PC-3 (cell line): ENCODE measurements around the gene ECE1.

Experiments
- EZH2 ChIP-seq: fragments of 300-600 bp; sonication (generic); IDR thresholded peaks from one replicate; pipeline ENCODE4 v1.6.1; 2017; ENCODE audit warnings: antibody characterized with exemption, mild to moderate bottlenecking, low read length; ENCODE audit not compliant: unreplicated experiment
- EZH2phosphoT487 ChIP-seq: fragments of 300-600 bp; sonication (generic); IDR thresholded peaks from 2 replicates; pipeline ENCODE4 v1.6.1; 2018; ENCODE audit warnings: mild to moderate bottlenecking, antibody characterized with exemption, low read length, borderline replicate concordance
- TF ChIP-seq, protein P1 (sequence below): fragments of 300-600 bp; sonication (generic); conservative IDR thresholded peaks from 2 replicates; pipeline ENCODE4 v1.5.1; 2017; ENCODE audit warnings: antibody characterized with exemption, low read depth, mild to moderate bottlenecking, low read length

DNA sequence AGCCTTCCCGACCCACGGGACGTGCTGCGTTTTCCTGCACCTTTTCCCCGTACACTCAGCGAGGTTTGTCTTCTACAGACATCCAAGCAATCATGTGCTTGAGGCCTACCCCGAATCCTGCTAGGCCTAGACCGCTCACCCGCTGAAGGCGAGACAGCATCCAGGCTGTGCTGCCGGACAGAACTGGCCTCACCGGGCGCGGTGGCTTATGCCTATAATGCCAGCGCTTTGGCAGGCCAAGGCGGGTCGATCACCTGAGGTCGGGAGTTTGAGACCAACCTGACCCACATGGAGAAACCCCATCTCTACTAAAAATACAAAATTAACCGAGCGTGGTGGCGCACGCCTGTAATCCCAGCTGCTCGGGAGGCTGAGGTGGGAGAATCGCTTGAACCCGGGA is 54.1 kb downstream of the ECE1 start:
- TF ChIP-seq, protein P1, sequence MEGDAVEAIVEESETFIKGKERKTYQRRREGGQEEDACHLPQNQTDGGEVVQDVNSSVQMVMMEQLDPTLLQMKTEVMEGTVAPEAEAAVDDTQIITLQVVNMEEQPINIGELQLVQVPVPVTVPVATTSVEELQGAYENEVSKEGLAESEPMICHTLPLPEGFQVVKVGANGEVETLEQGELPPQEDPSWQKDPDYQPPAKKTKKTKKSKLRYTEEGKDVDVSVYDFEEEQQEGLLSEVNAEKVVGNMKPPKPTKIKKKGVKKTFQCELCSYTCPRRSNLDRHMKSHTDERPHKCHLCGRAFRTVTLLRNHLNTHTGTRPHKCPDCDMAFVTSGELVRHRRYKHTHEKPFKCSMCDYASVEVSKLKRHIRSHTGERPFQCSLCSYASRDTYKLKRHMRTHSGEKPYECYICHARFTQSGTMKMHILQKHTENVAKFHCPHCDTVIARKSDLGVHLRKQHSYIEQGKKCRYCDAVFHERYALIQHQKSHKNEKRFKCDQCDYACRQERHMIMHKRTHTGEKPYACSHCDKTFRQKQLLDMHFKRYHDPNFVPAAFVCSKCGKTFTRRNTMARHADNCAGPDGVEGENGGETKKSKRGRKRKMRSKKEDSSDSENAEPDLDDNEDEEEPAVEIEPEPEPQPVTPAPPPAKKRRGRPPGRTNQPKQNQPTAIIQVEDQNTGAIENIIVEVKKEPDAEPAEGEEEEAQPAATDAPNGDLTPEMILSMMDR = no peak
- no peak for TF ChIP-seq EZH2
- TF ChIP-seq EZH2phosphoT487 = no peak
